Inferior parietal cortex (tissue), 1 donor: Measurements from ENCODE around the gene COMMD1.
"Not testable (repeated sequence)": the region's sequence is repeated elsewhere in the genome, so short reads cannot be mapped to it uniquely, and the experiment has no call there.

Source experiments
- DNase-seq: peaks from one replicate; pipeline ENCODE4 v3.0.0-alpha.2; 2016; ENCODE audit errors: extremely low spot score

COMMD1 gene

DNA sequence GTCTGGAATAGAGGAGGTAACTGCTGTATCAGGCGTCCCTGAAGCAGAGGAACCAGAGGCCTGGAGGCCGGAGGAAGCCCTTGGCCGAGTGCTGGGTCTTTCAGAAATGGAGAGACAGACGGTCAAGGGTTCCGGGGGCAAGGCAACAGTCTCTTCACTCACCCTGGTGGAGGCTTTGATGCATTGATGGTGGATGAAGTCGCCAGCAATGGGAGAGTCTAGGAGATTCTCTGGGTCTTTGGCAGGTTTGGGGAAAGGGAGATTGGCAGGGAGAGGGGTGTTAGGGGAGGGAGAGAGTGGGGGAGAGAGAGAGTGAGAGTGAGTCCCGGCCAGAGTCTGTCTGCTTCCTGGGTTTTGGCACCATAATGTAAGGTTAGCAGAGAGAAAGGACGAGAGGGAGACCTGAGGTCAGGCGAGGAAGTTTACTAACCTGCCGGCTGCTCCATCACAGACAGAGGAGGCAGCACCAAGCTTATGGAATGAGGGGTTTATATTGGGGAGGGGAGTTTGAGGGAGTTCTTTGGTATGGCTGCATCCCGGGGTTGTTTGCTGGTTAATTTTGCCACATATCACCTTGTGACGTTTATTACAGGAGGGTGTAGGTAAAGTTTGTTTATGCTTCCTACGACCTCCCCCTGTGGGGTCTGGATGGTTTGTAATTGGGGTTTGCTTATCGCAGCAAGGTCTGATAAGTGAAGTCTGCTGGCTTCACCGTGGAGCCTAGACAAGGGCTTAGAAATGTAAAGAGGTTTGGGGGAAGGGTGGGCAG is 19.6 kb downstream of the COMMD1 start:
- DNase-seq, result no peak

DNA sequence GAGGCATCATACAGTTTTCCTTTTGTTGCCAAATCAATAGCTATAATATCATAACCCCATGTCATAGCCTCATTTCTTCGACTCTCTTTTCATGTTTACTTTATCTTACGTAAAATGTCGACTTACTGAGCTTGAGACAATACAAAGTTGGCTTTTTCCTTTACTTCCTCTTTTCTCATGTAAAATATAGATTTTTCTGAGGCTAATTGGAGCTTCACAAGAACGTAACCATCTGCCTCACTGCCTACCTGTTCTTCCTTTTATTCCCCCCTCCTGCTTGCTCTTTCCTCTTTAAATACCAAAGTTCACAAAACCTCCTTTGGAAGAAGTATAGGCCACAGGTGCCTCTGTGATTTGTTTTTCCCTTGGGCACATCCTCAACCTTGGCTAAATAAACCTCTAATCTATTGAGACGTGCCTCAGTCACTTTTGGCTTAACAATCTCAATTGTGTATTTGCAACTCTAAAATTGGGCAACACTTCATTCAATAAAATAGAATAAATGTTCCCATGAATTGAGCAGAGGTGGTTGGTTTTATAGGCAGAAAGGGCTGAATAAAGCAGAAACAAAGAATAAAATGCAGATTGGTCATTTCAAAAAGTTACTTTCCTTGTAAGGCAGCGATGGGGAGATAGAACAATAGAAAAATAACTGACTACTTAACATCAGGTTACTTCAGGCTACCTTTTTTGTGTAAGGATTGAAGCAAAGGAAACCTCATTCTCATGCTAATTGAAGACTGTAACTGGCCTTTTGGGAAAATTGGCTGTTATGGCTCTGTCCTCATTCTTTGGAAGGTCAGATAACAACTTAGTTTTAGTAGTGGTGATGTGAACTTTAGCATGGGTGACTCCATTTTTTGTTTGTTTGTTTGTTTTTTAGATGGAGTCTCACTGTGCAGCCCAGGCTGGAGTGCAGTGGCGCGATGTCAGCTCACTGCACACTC is 21.3 kb downstream of the COMMD1 start:
- DNase-seq, result no peak

DNA sequence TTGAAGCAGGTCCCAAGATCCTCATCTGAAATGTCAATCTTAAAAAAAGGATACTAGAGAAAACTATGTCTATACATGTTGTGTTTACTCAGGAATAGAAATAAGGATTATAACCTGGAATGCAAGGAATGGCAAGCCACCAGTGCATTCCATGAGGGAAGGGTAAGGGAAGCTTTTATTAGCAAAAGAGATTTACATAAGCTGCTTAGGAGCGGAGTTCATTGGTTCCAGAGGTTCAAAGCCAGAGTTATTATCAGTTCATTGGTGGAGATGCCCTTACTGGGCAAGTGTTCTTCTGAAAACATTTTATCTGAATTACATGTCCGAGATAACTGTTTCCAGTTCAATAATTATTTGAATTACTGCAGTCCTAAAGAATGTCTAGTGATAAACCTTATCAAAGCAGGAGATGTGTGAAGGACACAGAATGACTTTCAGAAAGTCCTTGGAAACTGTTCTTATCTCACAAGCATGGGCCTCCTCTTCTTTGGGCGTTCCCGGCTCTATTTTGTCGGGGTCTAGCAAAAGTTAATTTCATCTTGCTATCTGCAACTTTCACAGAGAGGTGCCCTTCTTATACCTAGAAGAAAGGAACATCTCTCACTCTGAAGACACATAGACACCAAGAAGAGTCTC is 23.5 kb downstream of the COMMD1 start:
- DNase-seq, result no peak

DNA sequence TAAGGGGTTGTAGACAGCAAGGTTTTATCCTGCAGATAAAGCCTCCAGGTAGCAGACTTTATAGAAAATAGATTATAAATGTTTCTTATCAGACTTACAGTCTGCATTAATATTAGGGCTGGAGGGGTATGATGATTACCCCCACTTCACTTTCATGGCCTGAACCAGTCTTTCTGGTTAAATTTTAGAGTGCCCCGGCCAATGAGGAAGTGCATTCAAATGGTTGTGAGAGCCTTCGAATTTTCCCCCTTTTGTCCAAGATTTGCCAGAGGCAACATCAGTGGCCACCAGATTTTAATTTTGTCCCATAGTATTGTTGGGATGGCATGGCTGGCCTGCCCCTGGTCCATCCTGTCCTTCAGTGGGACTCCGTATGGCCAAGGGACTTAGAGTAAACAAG is 31.6 kb downstream of the COMMD1 start:
- no peak for DNase-seq

DNA sequence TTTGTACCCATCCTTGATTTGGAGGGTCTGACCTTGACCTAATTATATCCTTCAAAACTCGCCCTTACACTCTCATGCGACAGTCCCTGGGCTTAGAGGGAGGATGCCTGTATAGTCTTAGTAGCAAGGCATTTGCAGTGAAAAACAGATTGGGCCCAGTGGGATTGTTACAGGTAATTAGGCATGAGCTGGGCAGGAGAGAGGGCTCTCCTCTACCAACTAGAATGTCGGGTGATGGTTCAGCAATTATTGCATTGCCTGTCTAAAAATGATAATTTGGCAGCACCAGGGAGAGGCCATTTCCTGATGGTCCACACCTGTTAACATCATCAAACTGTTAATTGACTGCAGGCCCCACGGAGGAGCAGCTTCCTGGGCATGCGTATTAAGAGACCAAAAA is 32.4 kb downstream of the COMMD1 start:
- DNase-seq, result no peak

DNA sequence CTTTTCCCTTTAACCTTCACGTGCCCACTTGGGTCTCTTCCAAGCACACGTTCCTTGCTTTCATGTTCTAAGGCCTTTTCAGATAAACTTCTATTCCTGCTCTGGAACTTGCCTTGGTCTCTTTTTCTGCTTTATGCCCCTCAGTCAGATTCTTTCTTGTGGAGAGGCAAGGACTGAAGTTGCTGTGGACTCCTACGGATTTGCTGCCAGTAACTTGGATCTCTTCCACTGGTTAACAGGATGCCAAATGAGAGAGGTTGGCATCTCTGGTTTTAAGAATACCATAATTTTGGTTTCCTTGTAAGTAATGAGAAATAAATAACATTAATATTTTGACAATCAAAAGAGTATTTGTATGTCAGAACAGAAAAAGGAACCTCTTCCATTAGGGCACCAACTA is 33.0 kb downstream of the COMMD1 start:
- DNase-seq, result no peak

DNA sequence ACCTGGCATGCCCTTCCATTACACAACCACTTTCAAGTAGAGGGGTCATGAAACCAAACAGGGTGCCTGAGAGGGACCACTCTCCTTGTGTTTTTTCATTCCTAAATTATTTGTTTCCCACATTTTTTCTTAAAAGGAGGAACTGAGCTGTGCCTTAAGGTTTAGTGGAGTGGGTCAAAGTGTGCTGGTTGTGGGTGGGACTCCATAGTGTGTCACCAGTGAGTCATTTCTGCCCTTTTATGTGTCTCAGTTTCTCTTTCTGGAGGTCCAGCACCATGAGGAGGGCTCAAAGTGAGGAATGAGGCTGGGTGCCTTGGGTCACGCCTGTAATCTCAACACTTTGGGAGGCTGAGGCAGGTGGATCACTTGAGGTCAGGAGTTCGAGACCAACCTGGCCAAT is 37.8 kb downstream of the COMMD1 start:
- no peak for DNase-seq

DNA sequence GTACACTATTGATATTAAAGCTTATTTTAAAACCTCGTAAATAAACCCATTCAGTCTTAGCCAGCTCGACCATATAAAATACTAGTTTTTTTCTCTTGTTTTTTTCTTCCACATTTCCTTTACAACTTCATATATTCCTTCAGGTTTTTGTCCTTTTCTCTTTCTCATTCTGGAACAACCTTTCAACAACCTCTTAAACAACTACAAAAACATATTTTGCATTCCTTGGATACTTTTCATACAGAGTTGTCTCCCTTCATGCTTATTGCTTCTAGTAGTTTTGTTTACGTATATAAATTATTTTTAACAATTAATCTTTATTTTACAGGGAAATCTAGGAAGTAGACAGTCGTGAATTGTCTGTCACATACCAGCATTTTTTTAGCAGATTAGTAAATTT is 41.2 kb downstream of the COMMD1 start:
- DNase-seq, result no peak

DNA sequence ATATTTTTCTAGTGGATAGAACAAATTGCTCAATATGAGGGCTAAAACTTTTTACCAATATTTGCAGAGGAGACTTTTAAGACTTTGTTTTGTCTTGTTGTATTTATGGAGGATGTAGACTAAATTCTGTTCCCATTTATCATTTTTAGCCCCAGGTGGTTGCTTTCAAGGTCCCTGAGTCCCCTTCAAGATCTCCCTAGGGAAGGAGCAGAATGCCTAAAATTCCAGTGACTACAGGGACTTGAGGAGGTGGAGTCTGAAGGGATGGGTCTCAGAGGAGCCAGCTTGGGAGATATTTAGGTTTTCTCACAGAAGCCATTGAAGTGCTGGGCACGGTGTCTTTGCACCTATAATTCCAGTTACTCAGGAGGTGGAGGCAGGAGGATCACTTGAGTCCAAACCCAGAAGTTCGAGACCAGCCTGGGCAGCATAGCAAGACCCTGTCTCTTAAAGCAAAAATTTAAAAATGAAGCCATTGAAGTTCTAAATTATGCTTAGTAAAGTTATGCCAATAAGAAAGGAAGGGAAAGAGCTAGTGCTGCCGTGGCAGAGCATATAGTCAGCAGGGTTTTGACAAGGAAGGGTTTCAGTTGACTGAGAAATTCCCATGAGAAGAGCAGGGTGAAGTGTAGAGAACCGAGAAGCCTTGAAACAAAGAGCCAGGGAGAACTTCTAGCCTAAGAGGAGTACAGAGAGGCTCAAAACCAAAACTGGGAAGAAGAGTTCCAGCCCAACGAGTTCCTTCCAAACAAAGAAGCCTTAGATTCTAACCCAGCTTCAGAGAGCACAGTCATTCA is 43.4 kb downstream of the COMMD1 start:
- DNase-seq, result no peak

DNA sequence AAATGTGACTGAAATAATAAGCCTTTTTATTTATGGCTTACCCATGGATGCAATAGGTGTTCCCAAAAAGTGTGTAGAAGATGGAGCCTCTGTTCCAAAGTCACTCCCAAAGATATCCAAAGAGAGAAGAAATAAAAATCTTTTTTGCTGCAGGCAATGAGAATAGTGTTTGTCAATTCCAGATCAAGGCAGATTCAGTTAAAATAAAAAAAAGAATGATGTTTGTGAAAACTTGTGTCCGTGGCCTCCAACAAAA is 43.9 kb downstream of the COMMD1 start:
- DNase-seq, result no peak

DNA sequence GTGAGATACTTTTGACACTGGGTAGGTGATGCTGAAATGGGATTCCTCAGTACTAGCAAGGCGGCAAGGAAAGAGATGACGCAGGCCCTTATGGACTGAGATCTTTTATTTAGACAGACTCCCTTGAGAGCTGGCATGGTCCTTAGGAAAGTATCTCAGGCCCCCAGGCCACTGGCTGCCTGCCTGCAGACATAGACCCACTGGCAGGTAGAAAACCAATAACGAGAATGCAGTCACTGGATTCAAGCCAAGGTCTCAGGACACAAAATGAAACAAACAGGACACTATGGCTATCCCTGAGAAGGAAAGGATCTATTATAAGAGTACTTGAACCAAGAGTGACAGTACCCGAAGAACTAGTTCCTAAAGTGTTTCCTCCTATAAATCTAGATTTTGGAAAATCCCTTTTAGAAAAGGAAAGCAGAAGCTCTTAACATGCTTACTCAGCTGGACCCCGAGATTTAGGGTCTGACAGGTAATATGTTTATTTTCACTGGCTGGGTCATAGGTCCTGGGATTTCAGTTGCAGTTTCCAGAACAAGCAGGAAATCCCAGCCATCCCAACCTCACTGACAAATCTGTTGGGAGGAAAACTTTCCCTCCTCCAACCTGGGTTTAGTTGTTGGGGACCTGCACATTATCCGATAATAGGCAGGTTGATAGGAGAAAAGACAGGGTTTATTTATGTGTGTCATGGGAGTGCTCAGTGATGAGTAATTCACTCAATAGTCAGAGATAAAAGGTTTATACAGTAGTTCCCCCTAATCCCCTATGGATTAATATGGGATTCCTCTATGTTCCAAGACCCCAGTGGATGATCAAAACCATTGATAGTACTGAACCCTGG is 44.5 kb downstream of the COMMD1 start:
- no peak for DNase-seq

DNA sequence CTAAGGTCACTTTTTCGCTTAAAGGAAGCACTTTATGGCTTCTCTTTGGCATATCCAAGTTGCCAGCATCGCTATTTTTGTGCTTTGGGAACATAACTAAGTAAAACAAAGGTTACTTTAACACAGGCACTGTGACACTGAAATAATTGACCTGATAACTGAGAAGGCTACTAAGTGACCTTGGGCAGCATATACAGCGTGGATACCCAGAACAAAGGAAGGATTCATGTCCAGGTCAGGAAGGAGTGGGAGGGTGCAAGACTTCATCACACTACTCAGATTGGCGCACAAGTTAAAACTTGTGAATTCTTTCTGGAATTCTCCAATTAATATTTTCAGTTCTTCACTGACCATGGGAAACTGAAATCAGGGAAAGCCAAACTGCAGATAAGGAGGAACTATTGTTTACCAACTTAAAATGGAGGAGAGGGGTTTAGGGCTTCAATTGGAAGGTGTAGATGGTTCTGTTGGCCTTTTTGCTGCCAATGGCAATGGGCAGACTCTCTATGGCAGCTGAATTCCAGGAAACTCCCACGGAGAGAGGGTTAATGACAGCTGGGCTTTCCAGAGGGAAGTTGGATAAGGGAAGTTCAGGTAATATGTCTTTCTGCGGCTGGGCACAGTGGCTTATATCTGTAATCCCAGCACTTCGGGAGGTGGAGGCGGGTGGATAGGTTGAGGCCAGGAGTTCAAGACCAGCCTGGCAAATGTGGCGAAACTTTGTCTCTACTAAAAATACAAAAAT is 45.3 kb downstream of the COMMD1 start:
- no peak for DNase-seq

DNA sequence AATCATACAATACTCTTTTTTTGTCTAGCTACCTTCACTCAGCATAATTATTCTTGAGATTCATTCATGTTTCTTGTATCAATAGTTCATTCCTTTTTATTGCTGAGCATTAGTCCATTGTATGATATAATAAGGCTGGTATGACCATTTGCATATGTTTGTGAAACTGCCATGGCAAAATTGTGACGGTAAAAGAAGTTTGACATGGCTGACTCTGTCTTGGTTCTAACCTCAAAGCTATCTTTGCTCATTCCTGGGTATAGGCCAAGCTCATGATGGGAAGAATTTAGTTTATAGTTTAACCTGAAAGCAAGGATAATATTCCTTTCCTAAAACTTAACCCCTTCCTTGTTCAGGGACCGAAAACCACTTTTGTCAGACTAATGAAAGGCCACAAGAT is 46.4 kb downstream of the COMMD1 start:
- no peak for DNase-seq

DNA sequence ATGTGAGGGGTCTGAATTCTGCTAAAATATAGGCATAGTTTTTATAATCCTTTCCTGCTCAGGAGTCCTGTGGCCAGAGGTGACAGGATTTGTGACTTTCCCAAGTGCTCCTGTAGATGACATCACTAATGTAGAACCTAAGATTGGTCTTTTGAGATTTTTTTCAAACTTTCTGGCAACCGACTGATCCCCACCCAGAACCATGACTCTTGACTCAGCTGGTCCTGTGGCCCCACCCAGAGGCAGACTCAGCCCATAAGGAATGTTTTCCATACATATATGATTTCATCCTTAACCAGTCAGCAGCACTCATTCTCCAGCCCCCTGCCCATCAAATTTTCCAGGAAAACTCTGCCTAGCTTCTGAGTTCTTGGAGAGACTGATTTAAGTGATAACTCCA is 46.8 kb downstream of the COMMD1 start:
- no peak for DNase-seq

DNA sequence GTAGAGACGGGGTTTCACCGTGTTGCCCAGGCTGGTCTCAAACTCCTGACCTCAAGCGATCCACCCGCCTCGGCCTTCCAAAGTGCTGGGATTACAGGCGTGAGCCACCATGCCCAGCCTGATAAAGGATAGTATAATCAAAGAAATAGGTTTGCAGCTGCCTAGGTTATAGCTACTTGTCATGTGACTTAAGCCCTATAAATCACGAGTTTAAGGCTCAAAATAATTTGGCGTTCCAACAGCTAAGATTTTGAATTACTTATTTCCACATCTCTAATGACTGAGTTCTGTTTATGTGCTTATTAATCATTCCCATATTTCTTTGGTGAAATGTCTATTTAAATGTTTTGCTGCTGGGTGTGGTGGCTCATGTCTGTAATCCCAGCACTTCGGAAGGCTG is 49.4 kb downstream of the COMMD1 start:
- not testable (repeated sequence) for DNase-seq

DNA sequence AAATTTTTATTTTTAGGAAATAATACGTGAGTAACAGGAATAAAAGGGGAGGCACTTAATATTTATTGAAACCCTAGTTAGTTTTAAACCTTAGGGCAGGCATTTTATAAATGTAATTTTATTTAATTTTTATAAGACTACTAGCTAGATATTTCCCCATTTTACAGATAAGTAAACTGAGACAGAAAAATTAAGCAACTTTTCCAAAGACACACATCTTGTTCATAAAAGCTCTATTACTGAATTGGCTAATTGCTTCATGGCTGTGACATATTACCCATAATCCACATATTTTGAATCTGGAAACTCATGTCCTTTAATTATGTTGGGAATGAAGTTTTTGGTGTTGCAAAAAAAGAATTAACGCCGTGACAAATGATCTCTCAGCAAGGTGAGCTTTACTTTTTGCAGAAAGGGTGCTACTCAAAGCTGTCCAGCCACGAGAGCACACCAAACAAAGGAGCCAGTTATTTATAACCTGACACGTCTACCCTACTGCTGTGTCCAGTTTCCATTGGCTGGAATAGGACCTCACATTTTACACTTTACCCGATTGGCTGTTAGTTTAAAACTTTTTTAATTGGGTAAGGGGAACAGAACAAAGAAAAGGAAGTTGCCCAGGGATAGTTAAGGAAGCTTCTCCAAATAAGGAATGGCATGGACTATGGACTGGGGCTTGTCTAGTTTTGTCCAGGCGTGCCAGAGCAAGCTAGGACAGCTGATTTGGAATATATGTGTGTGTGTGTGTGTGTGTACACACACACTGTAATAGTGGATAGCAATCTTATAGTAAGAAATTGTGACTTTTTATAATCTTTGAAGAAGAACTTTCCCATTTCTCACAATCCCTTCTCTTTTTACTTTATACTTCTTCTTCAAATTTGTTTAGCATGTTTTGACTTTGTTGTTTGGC is 54.2 kb downstream of the COMMD1 start:
- DNase-seq, result no peak

DNA sequence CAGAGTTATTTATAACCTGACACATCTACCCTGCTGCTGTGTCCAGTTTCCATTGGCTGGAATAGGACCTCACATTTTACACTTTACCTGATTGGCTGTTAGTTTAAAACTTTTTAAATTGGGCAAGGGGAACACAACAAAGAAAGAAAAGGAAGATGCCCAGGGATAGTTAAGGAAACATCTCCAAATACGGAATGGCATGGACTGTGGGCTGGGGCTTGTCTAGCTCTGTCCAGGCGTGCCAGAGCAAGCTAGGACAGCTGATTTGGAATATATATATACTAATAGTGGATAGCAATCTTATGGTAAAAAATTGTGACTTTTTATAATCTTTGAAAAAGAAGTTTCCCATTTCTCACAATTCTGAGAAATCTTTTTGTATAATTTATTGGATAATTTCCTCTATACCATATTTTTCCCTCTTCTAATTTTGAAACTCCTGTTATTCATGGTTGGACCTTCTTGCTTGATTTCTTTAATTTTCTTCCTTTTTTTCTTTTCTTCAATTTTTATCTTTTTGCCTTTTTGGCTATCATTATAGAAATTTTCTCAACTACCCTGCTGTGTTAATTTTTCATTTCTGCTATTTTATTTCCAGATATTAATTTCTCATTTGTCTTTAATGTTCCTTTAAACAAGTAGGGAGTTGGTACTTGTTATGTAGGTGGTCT is 55.9 kb downstream of the COMMD1 start:
- no peak for DNase-seq

DNA sequence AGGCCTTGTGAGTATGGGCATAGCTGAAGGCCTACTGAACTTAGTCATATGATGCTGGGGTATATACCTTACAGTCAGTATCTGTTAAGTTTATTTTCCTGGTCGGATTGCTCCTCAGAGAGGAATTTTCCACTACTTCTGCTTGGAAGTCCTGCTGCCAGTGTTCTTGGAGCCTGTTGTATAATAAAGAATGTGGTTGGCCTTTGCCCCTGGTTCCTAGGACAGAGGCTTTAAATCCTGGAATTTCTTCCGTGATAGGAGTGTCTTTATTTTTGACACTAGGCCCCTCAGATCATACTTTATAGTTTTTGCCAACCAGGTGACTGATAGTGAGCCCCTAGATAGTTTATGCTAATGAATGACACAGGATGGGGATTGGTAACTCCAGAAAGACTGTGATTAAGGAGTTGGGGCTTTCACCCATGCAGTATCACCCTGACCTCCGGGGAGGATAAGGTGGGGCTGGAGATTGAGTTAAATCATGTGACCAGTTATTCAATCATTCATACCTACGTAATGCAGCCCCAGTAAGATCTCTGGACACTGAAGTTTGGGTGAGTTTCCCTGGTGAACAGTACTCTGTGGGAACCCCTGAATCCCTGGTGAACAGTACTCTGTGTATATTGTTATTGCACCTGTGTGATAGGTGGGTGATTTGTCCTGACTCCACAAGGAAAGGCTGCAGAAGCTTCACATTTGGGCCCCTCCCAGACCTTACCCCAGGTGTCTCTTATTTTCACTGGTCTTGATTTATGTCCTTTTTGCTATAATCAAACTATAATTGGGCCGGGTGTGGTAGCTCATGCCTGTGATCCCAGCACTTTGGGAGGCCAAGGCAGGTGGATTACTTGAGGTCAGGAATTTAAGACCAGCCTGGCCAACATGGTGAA is 56.9 kb downstream of the COMMD1 start:
- no peak for DNase-seq
